Osteocyte (in vitro differentiated cells): ENCODE results near the gene RPL7L1. TPM values are rescaled to one million over a fixed set of nuclear protein-coding genes. Genes with fewer than 3 reads are reported as not detected.
A peak's percentile ranks its signal among the peaks of the same experiment; 100 is the strongest.

Experiments
- DNase-seq: peaks from one replicate; pipeline ENCODE4 v3.0.0; 2021; ENCODE audit warnings: mixed read lengths; ENCODE audit not compliant: unreplicated experiment; ENCODE audit errors: extremely low spot score
- H3K27ac Mint-ChIP-seq: one replicate; pipeline ENCODE4 v1.8.0; 2021; ENCODE audit warnings: mild to moderate bottlenecking, mixed read lengths; ENCODE audit not compliant: unreplicated experiment
- H3K27me3 Mint-ChIP-seq: one replicate; pipeline ENCODE4 v1.8.0; 2021; ENCODE audit warnings: mixed read lengths; ENCODE audit not compliant: unreplicated experiment
- H3K36me3 Mint-ChIP-seq: one replicate; pipeline ENCODE4 v1.8.0; 2021; ENCODE audit warnings: mixed read lengths; ENCODE audit not compliant: unreplicated experiment
- H3K4me1 Mint-ChIP-seq: one replicate; pipeline ENCODE4 v1.8.0; 2021; ENCODE audit warnings: mixed read lengths; ENCODE audit not compliant: unreplicated experiment
- H3K4me3 Mint-ChIP-seq: one replicate; pipeline ENCODE4 v1.8.0; 2021; ENCODE audit warnings: mild to moderate bottlenecking, moderate library complexity, mixed read lengths; ENCODE audit not compliant: unreplicated experiment
- H3K9me3 Mint-ChIP-seq: one replicate; pipeline ENCODE4 v1.8.0; 2021; ENCODE audit warnings: mixed read lengths; ENCODE audit not compliant: unreplicated experiment
- CTCF ChIP-seq: fragments of 200-600 bp; sonication (generic); IDR thresholded peaks from 2 replicates; pipeline ENCODE4 v1.5.0; 2021; ENCODE audit warnings: antibody characterized with exemption, mild to moderate bottlenecking, moderate library complexity
- long read RNA-seq: library from polyadenylated mRNA; unstranded; transcript quantifications from one replicate; pipeline ENCODE4 v2.0.0, GENCODE V29; 2021
- total RNA-seq: library from RNA; stranded (reverse); gene quantifications from 2 replicates; pipeline ENCODE4 v1.2.1, GENCODE V29; 2021

The RPL7L1 gene
- total RNA-seq = 77.4 and 80.5 TPM in 2 replicates
- long read RNA-seq, full-length matches to known transcripts = 223 of 313 reads
- long read RNA-seq, partial matches to known transcripts = 48 of 313 reads
- long read RNA-seq, other reads (novel, unspliced or antisense) = 42 of 313 reads

- Mint-ChIP-seq H3K27ac (peak within 1 kb of the TSS; percentile 100), H3K9me3 (no peaks in the 10 kb centered on the region), H3K4me1 (peaks cover 20% of the 10 kb centered on the region), H3K36me3 (peaks cover 14% of the 10 kb centered on the region), H3K4me3 (peak within 1 kb of the TSS; percentile 100), H3K27me3 (no peaks in the 10 kb centered on the region)
- no peak for TF ChIP-seq CTCF
- DNase-seq = peak; percentile 90
Measured at GRCh38 chr6:42879372-42880239, at the start of gene RPL7L1. TSS of gene RPL7L1 (plus strand) at chr6:42879616. CDS start at chr6:42879911, 295 bp downstream.

DNA sequence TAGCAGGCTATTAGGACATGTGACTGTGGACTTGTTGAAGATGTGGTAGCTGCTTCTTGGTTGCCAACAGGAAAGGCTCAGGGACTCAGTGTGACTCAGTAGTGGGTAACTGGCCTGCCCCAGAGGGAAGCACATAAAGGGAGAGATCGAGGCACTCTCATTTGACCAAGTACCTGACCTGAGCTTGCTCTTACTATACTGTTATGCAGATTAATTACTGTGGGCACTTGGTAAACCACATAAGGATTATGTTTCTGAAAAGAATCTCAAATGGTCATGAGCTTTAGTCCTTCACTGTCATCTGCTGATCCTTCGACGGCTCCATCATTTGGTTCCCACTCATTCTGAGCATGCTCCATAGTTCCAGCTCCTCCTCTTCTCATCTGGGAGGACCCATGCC, 48.2 kb upstream of the RPL7L1 start:
- no peak for DNase-seq
- Mint-ChIP-seq H3K4me3 (no peak overlapping the region), H3K36me3 (peaks cover 33% of the 10 kb centered on the region), H3K9me3 (no peaks in the 10 kb centered on the region), H3K4me1 (no peaks in the 10 kb centered on the region), H3K27ac (no peak overlapping the region), H3K27me3 (no peaks in the 10 kb centered on the region)
- TF ChIP-seq CTCF = no peak

- no peak for DNase-seq
- Mint-ChIP-seq H3K27me3 (no peaks in the 10 kb centered on the region), H3K4me1 (no peaks in the 10 kb centered on the region), H3K9me3 (no peaks in the 10 kb centered on the region), H3K27ac (no peak overlapping the region), H3K36me3 (peaks cover 18% of the 10 kb centered on the region), H3K4me3 (no peak overlapping the region)
- no peak for TF ChIP-seq CTCF
Measured at GRCh38 chr6:42834056-42834455, 45.4 kb upstream of the RPL7L1 start.

GRCh38 chr6:42841844-42842584, 37.4 kb upstream of the RPL7L1 start:
- TF ChIP-seq CTCF = no peak
- Mint-ChIP-seq H3K4me3 (no peak overlapping the region), H3K27ac (no peak overlapping the region), H3K9me3 (no peaks in the 10 kb centered on the region), H3K27me3 (no peaks in the 10 kb centered on the region), H3K4me1 (no peaks in the 10 kb centered on the region), H3K36me3 (peaks cover 12% of the 10 kb centered on the region)
- DNase-seq = no peak

GRCh38 chr6:42845327-42845694, 34.1 kb upstream of the RPL7L1 start:
- TF ChIP-seq CTCF = no peak
- Mint-ChIP-seq H3K27me3 (no peaks in the 10 kb centered on the region), H3K4me1 (no peaks in the 10 kb centered on the region), H3K4me3 (no peak overlapping the region), H3K36me3 (peaks cover 10% of the 10 kb centered on the region), H3K9me3 (no peaks in the 10 kb centered on the region), H3K27ac (no peak overlapping the region)
- no peak for DNase-seq
